ENCODE measurements around the gene SYCP2L.

DNA sequence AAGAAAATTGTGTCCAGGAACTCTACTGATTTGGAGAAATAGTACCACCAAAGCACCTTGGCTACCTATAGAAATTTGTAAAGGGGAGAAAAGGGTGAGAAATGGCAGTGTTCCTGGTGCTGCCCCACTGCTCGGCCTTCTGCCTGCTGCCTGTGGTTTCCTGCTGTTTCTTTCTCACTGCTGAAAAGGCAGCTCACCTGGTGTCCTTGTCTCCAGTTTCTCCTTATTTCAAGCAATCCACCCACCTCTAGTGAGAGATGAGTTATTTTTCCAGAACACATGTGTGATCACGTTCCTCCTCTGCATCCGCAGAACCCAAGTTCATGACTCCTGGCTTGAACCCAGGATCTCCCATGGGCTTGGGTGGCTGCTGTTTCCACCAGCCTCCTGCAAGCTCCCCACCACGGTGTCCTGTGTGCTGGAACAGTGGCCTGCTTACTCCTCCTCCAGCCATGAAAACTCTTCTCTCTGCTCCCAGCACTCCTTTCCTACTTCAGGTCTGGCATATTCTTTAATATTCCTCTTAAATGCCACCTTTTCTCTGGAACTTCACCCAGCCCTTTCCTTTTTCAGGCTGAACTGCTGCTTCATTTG is 108.4 kb downstream of the SYCP2L start:
- TF ChIP-seq EZH2 (IDR thresholded peaks at IDR 0.05; ENCODE audit: borderline replicate concordance, low read depth, low read length, severe bottlenecking) (no peak), POLR2A (IDR thresholded peaks at IDR 0.05; ENCODE audit: low read depth, low read length) (no peak), POLR2AphosphoS5 (IDR thresholded peaks at IDR 0.05; ENCODE audit: insufficient read depth, low read depth, low read length) (no peak), FOS (IDR thresholded peaks at IDR 0.05; ENCODE audit: borderline replicate concordance, insufficient read depth, low read length) (no peak), MYC (IDR thresholded peaks at IDR 0.05; ENCODE audit: low read depth, low read length) (no peak), MAX (IDR thresholded peaks at IDR 0.05; ENCODE audit: insufficient read depth, insufficient read length) (no peak), GATA2 (IDR thresholded peaks at IDR 0.05; ENCODE audit: insufficient read depth, insufficient read length, low read depth, low read length) (no peak), JUN (IDR thresholded peaks at IDR 0.05; ENCODE audit: borderline replicate concordance, insufficient read depth, insufficient read length, low read depth) (no peak)
- TF ChIP-seq, protein P1, sequence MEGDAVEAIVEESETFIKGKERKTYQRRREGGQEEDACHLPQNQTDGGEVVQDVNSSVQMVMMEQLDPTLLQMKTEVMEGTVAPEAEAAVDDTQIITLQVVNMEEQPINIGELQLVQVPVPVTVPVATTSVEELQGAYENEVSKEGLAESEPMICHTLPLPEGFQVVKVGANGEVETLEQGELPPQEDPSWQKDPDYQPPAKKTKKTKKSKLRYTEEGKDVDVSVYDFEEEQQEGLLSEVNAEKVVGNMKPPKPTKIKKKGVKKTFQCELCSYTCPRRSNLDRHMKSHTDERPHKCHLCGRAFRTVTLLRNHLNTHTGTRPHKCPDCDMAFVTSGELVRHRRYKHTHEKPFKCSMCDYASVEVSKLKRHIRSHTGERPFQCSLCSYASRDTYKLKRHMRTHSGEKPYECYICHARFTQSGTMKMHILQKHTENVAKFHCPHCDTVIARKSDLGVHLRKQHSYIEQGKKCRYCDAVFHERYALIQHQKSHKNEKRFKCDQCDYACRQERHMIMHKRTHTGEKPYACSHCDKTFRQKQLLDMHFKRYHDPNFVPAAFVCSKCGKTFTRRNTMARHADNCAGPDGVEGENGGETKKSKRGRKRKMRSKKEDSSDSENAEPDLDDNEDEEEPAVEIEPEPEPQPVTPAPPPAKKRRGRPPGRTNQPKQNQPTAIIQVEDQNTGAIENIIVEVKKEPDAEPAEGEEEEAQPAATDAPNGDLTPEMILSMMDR (IDR thresholded peaks at IDR 0.05; ENCODE audit: extremely low read depth in 1 of 2, insufficient read depth in 1 of 2, low read depth in 1 of 2, low read length in 2 of 2), result no peak
